Hypothalamus (tissue), 51 donors: ENCODE measurements around the gene IL1RAPL1.
A peak's percentile ranks its signal among the peaks of the same experiment; 100 is the strongest.

Experiments used
- DNase-seq, 51 donors: peaks; one replicate each; lab custom pipeline; 2025; lab: John Stamatoyannopoulos, UW

IL1RAPL1 gene

GRCh38 chrX:29699239-29699638, 1112.0 kb downstream of the IL1RAPL1 start:
- DNase-seq: no peak

GRCh38 chrX:29707088-29707487, 1119.8 kb downstream of the IL1RAPL1 start:
- DNase-seq: no peak

- DNase-seq: no peak
These were observed 1133.9 kb downstream of the IL1RAPL1 start for GRCh38 chrX:29721152-29721551.

GRCh38 chrX:29724316-29724715, 1137.1 kb downstream of the IL1RAPL1 start:
- no peak for DNase-seq

GRCh38 chrX:29726811-29727210, 1139.6 kb downstream of the IL1RAPL1 start:
- DNase-seq: peak in 5 of 51 donors; percentile 2 to 51 (median 6)

- no peak for DNase-seq
These were observed 1141.4 kb downstream of the IL1RAPL1 start for GRCh38 chrX:29728639-29729038.

GRCh38 chrX:29744966-29745365, 1157.7 kb downstream of the IL1RAPL1 start:
- DNase-seq: no peak

GRCh38 chrX:29746326-29746725, 1159.1 kb downstream of the IL1RAPL1 start:
- no peak for DNase-seq

- DNase-seq: peak in 1 of 51 donors; percentile 39
These were observed 1174.8 kb downstream of the IL1RAPL1 start for GRCh38 chrX:29762006-29762405.

GRCh38 chrX:29775890-29776289, 1188.6 kb downstream of the IL1RAPL1 start:
- no peak for DNase-seq

- DNase-seq: no peak
These were observed 1200.4 kb downstream of the IL1RAPL1 start for GRCh38 chrX:29787656-29788055.

- no peak for DNase-seq
These were observed 1201.9 kb downstream of the IL1RAPL1 start for GRCh38 chrX:29788991-29789699.

GRCh38 chrX:29792335-29792734, 1205.1 kb downstream of the IL1RAPL1 start:
- no peak for DNase-seq

- no peak for DNase-seq
These were observed 1209.9 kb downstream of the IL1RAPL1 start for GRCh38 chrX:29797156-29797555.

- no peak for DNase-seq
These were observed 1211.2 kb downstream of the IL1RAPL1 start for GRCh38 chrX:29798469-29798868.

GRCh38 chrX:29813174-29813573, 1225.9 kb downstream of the IL1RAPL1 start:
- no peak for DNase-seq

- DNase-seq: no peak
These were observed 1237.1 kb downstream of the IL1RAPL1 start for GRCh38 chrX:29824176-29824906.

- DNase-seq: no peak
These were observed 1239.5 kb downstream of the IL1RAPL1 start for GRCh38 chrX:29826742-29827141.

- no peak for DNase-seq
These were observed 1247.1 kb downstream of the IL1RAPL1 start for GRCh38 chrX:29834311-29834710.

- DNase-seq: no peak
These were observed 1247.5 kb downstream of the IL1RAPL1 start for GRCh38 chrX:29834764-29835163.

- DNase-seq: no peak
These were observed 1254.5 kb downstream of the IL1RAPL1 start for GRCh38 chrX:29841750-29842149.

- DNase-seq: no peak
These were observed 1255.3 kb downstream of the IL1RAPL1 start for GRCh38 chrX:29842552-29842951.
